SK-N-SH treated with all-trans-retinoic acid at 6 μM for 48 hours (cell line): ENCODE data around the gene BRI3BP.

ENCODE experiments used
- BACH2 ChIP-seq: fragments of 250-450 bp; sonication (Bioruptor Pico); IDR thresholded peaks from 2 replicates; pipeline ENCODE4 v1.9.0; 2021; ENCODE audit warnings: mild to moderate bottlenecking, borderline replicate concordance
- CREB5 ChIP-seq: fragments of 250-450 bp; sonication (Bioruptor Pico); IDR thresholded peaks from 2 replicates; pipeline ENCODE4 v1.5.1; 2020; ENCODE audit warnings: low read depth, mild to moderate bottlenecking, moderate library complexity
- ESRRG ChIP-seq: fragments of 250-450 bp; sonication (Bioruptor Pico); IDR thresholded peaks from 2 replicates; pipeline ENCODE4 v1.6.1; 2021; ENCODE audit warnings: mild to moderate bottlenecking
- GLIS3 ChIP-seq: fragments of 250-450 bp; sonication (Bioruptor Pico); IDR thresholded peaks from 2 replicates; pipeline ENCODE4 v1.5.0; 2020; ENCODE audit warnings: mild to moderate bottlenecking, moderate library complexity
- PATZ1 ChIP-seq: fragments of 250-450 bp; sonication (Bioruptor Pico); IDR thresholded peaks from 2 replicates; pipeline ENCODE4 v1.8.0; 2020; ENCODE audit warnings: mild to moderate bottlenecking, moderate library complexity, borderline replicate concordance
- PPARA ChIP-seq: fragments of 250-450 bp; sonication (Bioruptor Pico); IDR thresholded peaks from 2 replicates; pipeline ENCODE4 v1.5.0; 2020; ENCODE audit warnings: mild to moderate bottlenecking, borderline replicate concordance
- RARB ChIP-seq: fragments of 250-450 bp; sonication (Bioruptor Pico); IDR thresholded peaks from 2 replicates; pipeline ENCODE4 v1.8.0; 2021; ENCODE audit warnings: mild to moderate bottlenecking, moderate library complexity
- SNAI2 ChIP-seq: fragments of 250-450 bp; sonication (Bioruptor Pico); IDR thresholded peaks from 2 replicates; pipeline ENCODE4 v1.5.0; 2020; ENCODE audit warnings: mild to moderate bottlenecking, moderate library complexity
- TSHZ2 ChIP-seq: fragments of 250-450 bp; sonication (Bioruptor Pico); IDR thresholded peaks from 2 replicates; pipeline ENCODE4 v1.5.0; 2020; ENCODE audit warnings: mild to moderate bottlenecking, moderate library complexity
- ZFP3 ChIP-seq: fragments of 250-450 bp; sonication (Bioruptor Pico); IDR thresholded peaks from 2 replicates; pipeline ENCODE4 v1.5.0; 2020; ENCODE audit warnings: mild to moderate bottlenecking, moderate library complexity
- ZFP30 ChIP-seq: fragments of 450-650 bp; formaldehyde crosslinking; IDR thresholded peaks from 2 replicates; pipeline ENCODE4 v1.5.0; 2022; ENCODE audit warnings: mild to moderate bottlenecking, moderate library complexity
- ZNF565 ChIP-seq: fragments of 450-650 bp; formaldehyde crosslinking; conservative IDR thresholded peaks from 2 replicates; pipeline ENCODE4 v1.5.0; 2020; ENCODE audit warnings: low read depth, mild to moderate bottlenecking, moderate library complexity
- ZNF70 ChIP-seq: fragments of 450-650 bp; formaldehyde crosslinking; IDR thresholded peaks from 2 replicates; pipeline ENCODE4 v1.5.0; 2020; ENCODE audit warnings: mild to moderate bottlenecking, moderate library complexity
- TF ChIP-seq, protein P1 (sequence below): fragments of 250-450 bp; sonication (Bioruptor Pico); IDR thresholded peaks from 2 replicates; pipeline ENCODE4 v1.5.1; 2021; ENCODE audit warnings: mild to moderate bottlenecking, moderate library complexity

- TF ChIP-seq PATZ1 (CRISPR knock-in tag), result no peak
- TF ChIP-seq PPARA (CRISPR knock-in tag), result no peak
- no peak for TF ChIP-seq ZFP30
- no peak for TF ChIP-seq BACH2
- no peak for TF ChIP-seq ZNF70 (CRISPR knock-in tag)
- no peak for TF ChIP-seq TSHZ2 (CRISPR knock-in tag)
- TF ChIP-seq SNAI2 (CRISPR knock-in tag), result no peak
- TF ChIP-seq ZNF565 (CRISPR knock-in tag), result no peak
- TF ChIP-seq CREB5 (CRISPR knock-in tag), result no peak
- no peak for TF ChIP-seq ZFP3 (CRISPR knock-in tag)
- TF ChIP-seq GLIS3 (CRISPR knock-in tag), result no peak
- TF ChIP-seq, protein P1, sequence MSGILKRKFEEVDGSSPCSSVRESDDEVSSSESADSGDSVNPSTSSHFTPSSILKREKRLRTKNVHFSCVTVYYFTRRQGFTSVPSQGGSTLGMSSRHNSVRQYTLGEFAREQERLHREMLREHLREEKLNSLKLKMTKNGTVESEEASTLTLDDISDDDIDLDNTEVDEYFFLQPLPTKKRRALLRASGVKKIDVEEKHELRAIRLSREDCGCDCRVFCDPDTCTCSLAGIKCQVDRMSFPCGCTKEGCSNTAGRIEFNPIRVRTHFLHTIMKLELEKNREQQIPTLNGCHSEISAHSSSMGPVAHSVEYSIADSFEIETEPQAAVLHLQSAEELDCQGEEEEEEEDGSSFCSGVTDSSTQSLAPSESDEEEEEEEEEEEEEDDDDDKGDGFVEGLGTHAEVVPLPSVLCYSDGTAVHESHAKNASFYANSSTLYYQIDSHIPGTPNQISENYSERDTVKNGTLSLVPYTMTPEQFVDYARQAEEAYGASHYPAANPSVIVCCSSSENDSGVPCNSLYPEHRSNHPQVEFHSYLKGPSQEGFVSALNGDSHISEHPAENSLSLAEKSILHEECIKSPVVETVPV, result no peak
- no peak for TF ChIP-seq RARB (CRISPR knock-in tag)
- no peak for TF ChIP-seq ESRRG
Observed at GRCh38 chr12:125005652-125006051, 12.2 kb downstream of the BRI3BP start.
